Liver (tissue), 9 donors: Measurements from ENCODE around the gene CASTOR2. TPM values are rescaled to one million over a fixed set of nuclear protein-coding genes. Genes with fewer than 3 reads are reported as not detected.

Experiments used
- DNase-seq: peaks from one replicate; pipeline ENCODE4 v3.0.0-alpha.2; 2017; ENCODE audit warnings: low spot score
- H3K27ac ChIP-seq, 2 donors: one replicate each; pipeline ENCODE4 v1.7.0; 2013; ENCODE audit warnings: inconsistent platforms in 2 of 2, low read length in 2 of 2, control low read depth in 1 of 2, low read depth in 1 of 2, mild to moderate bottlenecking in 1 of 2
- H3K27me3 ChIP-seq, 4 donors: one replicate each; pipeline versions ENCODE4 v1.6.1 to v1.7.0; 2013; ENCODE audit warnings: low read length in 3 of 4, inconsistent platforms in 1 of 4, mild to moderate bottlenecking in 1 of 4, moderate library complexity in 1 of 4; ENCODE audit not compliant: control insufficient read depth in 4 of 4, insufficient read depth in 4 of 4
- H3K36me3 ChIP-seq, 4 donors: one replicate each; pipeline versions ENCODE4 v1.6.1 to v1.7.0; 2013; ENCODE audit warnings: low read length in 3 of 4, mild to moderate bottlenecking in 3 of 4, low read depth in 1 of 4, moderate library complexity in 1 of 4; ENCODE audit not compliant: control insufficient read depth in 4 of 4, insufficient read depth in 3 of 4
- H3K4me1 ChIP-seq, 4 donors: one replicate each; pipeline versions ENCODE4 v1.6.1 to v1.7.0; 2013; ENCODE audit warnings: low read length in 3 of 4, mild to moderate bottlenecking in 3 of 4, moderate library complexity in 1 of 4; ENCODE audit not compliant: control insufficient read depth in 4 of 4, insufficient read depth in 4 of 4
- H3K4me3 ChIP-seq, 3 donors: one replicate each; pipeline versions ENCODE4 v1.6.1 to v1.7.0; 2013; ENCODE audit warnings: low read length in 3 of 3, control low read depth in 1 of 3, low read depth in 1 of 3, mild to moderate bottlenecking in 1 of 3
- H3K9ac ChIP-seq, 2 donors: one replicate each; pipeline ENCODE4 v1.7.0; 2013; ENCODE audit warnings: low read length in 2 of 2, mild to moderate bottlenecking in 2 of 2, moderate library complexity in 2 of 2, control low read depth in 1 of 2, low read depth in 1 of 2
- H3K9me3 ChIP-seq, 4 donors: one replicate each; pipeline versions ENCODE4 v1.6.1 to v1.7.0; 2013; ENCODE audit warnings: low read length in 3 of 4; ENCODE audit not compliant: control insufficient read depth in 4 of 4
- ATF3 ChIP-seq: IDR thresholded peaks from 2 replicates; pipeline ENCODE4 v1.6.1; 2016; ENCODE audit warnings: antibody characterized with exemption
- EGR1 ChIP-seq, 2 donors: IDR thresholded peaks; 2 replicates each; pipeline ENCODE4 v1.6.1; 2016 to 2018; ENCODE audit warnings: antibody characterized with exemption in 2 of 2, low read depth in 2 of 2
- FOXA1 ChIP-seq: IDR thresholded peaks from 2 replicates; pipeline ENCODE4 v1.6.1; 2016; ENCODE audit warnings: antibody characterized with exemption
- FOXA2 ChIP-seq: IDR thresholded peaks from 2 replicates; pipeline ENCODE4 v1.6.1; 2016; ENCODE audit warnings: antibody characterized with exemption
- GABPA ChIP-seq, 2 donors: IDR thresholded peaks in 1 of 2; conservative IDR thresholded peaks in 1 of 2; 2 replicates each; pipeline ENCODE4 v1.6.1; 2016; ENCODE audit warnings: antibody characterized with exemption in 2 of 2, mild to moderate bottlenecking in 1 of 2, moderate library complexity in 1 of 2
- HNF4A ChIP-seq, 2 donors: conservative IDR thresholded peaks; 2 replicates each; pipeline ENCODE4 v1.6.1; 2016; ENCODE audit warnings: antibody characterized with exemption in 2 of 2, mild to moderate bottlenecking in 2 of 2
- HNF4G ChIP-seq: IDR thresholded peaks from 2 replicates; pipeline ENCODE4 v1.6.1; 2016; ENCODE audit warnings: antibody characterized with exemption
- JUND ChIP-seq, 2 donors: IDR thresholded peaks; 2 replicates each; pipeline ENCODE4 v1.6.1; 2016; ENCODE audit warnings: antibody characterized with exemption in 2 of 2
- MAX ChIP-seq: IDR thresholded peaks from 2 replicates; pipeline ENCODE4 v1.6.1; 2016; ENCODE audit warnings: antibody characterized with exemption
- NR2F2 ChIP-seq: IDR thresholded peaks from 2 replicates; pipeline ENCODE4 v1.6.1; 2016; ENCODE audit warnings: antibody characterized with exemption
- RAD21 ChIP-seq, 2 donors: IDR thresholded peaks; 2 replicates each; pipeline ENCODE4 v1.6.1; 2016; ENCODE audit warnings: antibody characterized with exemption in 2 of 2, mild to moderate bottlenecking in 2 of 2
- REST ChIP-seq: IDR thresholded peaks from 2 replicates; pipeline ENCODE4 v1.6.1; 2016; ENCODE audit warnings: antibody characterized with exemption, mild to moderate bottlenecking
- RXRA ChIP-seq, 2 donors: IDR thresholded peaks; 2 replicates each; pipeline ENCODE4 v1.6.1; 2017 to 2018; ENCODE audit warnings: antibody characterized with exemption in 2 of 2, mild to moderate bottlenecking in 1 of 2
- SP1 ChIP-seq: IDR thresholded peaks from 2 replicates; pipeline ENCODE4 v1.6.1; 2018; ENCODE audit warnings: antibody characterized with exemption, mild to moderate bottlenecking
- TAF1 ChIP-seq: conservative IDR thresholded peaks from 2 replicates; pipeline ENCODE4 v1.6.1; 2016; ENCODE audit warnings: antibody characterized with exemption, mild to moderate bottlenecking
- YY1 ChIP-seq: IDR thresholded peaks from 2 replicates; pipeline ENCODE4 v1.6.1; 2016; ENCODE audit warnings: antibody characterized with exemption, mild to moderate bottlenecking
- WGBS: extraction: QIAGEN DNeasy Blood & Tissue Kit; methylation state at CpG from one replicate; pipeline ENCODE4 v1.1.7; 2013; 5-methylcytosine and 5-hydroxymethylcytosine counted together
- polyA plus RNA-seq, 2 donors: library from polyadenylated mRNA; stranded (reverse) in 1 of 2; unstranded in 1 of 2; fragments of 200-250 nt in 1 of 2; fragments of >200 nt in 1 of 2; fragmentation: Nextera tagmentation in 1 of 2; extraction: Ambion mirVana in 1 of 2; gene quantifications; one replicate each; pipeline versions ENCODE4 v1.2.1 to v1.2.3, GENCODE V29; 2013 to 2015
- total RNA-seq, 2 donors: library from RNA; depleted of rRNA; stranded (reverse); fragments of >200 nt; gene quantifications; one replicate each; pipeline ENCODE4 v1.2.3, GENCODE V29; 2014
- TF ChIP-seq, protein P1 (sequence below): fragments of 150-350 bp; IDR thresholded peaks from 2 replicates; pipeline ENCODE4 v1.5.1; 2017; ENCODE audit warnings: improper control_type of control experiment, low read depth, low read length; ENCODE audit not compliant: missing input control
- donor health status: healthy.
- donor health status: healthy.
- donor health status: healthy.
- donor health status: healthy.
- donor health status: healthy.

The CASTOR2 gene
- total and polyA plus RNA-seq, 4 donors, result 0.17 to 5.0 (median 1.4) TPM

DNA sequence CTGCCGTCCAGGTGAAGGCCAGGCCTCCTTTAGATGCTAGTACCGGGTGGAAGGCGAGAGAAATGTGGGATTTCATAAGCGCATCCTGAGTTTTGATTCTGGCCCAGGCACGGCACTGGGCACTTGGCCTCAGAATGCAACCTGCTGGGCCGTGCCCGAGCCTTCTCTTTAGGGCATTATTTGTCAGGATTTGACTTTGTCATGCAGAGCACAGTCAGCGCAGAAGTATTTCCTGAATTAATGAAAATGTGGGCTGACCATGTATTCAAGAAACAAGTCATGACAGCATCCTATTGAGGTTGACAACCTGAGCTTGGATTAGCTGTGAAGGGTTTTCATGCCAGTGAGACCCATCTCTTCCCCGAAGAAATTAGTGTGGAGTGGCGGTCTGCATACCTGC lies 74.7 kb downstream of the CASTOR2 start:
- H3K36me3 ChIP-seq, result peaks cover 0 to 20% (median 8%) of the 10 kb centered on the region in 4 donors
- DNase-seq, result no peak
- H3K9me3 ChIP-seq, result no peaks in the 10 kb centered on the region
- H3K9ac ChIP-seq, result no peak overlapping the region
- no peak overlapping the region for H3K27ac ChIP-seq
- TF ChIP-seq EGR1 (IDR thresholded peaks at IDR 0.05; ENCODE audit: low read depth in 2 of 2) (no peak), JUND (IDR thresholded peaks at IDR 0.05) (no peak)
- no peak overlapping the region for H3K4me3 ChIP-seq
- 93% methylated on average over 10 of the region's 10 CpGs for WGBS
- no peaks in the 10 kb centered on the region for H3K27me3 ChIP-seq
- H3K4me1 ChIP-seq, result no peaks in the 10 kb centered on the region

DNA sequence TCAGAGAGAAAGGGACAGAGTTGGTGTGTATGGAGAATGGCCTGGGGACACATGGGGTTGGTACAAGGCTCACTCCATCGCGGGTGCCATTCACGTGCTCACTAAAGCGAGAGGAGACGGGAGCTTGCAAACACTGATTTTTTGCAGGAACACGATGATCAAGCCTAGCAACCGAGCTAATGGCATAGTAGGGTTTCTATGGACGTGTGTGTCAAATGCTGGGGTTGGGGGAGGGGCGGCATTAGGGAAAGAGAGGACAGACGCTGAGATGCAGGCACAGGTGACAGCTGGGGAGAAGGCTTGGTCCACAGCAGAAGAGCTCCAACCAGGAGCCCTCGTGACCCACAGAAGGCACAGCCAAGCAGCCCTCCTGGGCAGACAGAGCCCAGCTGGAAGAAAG lies 75.2 kb downstream of the CASTOR2 start:
- WGBS, result 91% methylated on average over 11 of the region's 11 CpGs

More for the DNA sequence above, 75.2 kb downstream of the CASTOR2 start:
- H3K4me3 ChIP-seq, result no peak overlapping the region
- no peaks in the 10 kb centered on the region for H3K27me3 ChIP-seq
- no peak overlapping the region for H3K27ac ChIP-seq
- no peak for DNase-seq
- H3K9me3 ChIP-seq, result no peaks in the 10 kb centered on the region
- TF ChIP-seq RAD21 (IDR thresholded peaks at IDR 0.05) (no peak), HNF4A (conservative IDR thresholded peaks at IDR 0.05) (no peak), EGR1 (IDR thresholded peaks at IDR 0.05; ENCODE audit: low read depth in 2 of 2) (no peak), ATF3 (no peak), MAX (no peak), GABPA (IDR thresholded peaks at IDR 0.05 in 1 of 2, conservative IDR thresholded peaks at IDR 0.05 in 1 of 2) (no peak), RXRA (IDR thresholded peaks at IDR 0.05) (no peak), TAF1 (no peak), SP1 (no peak), NR2F2 (no peak), REST (no peak), FOXA2 (no peak), JUND (IDR thresholded peaks at IDR 0.05) (no peak), HNF4G (no peak), FOXA1 (no peak), YY1 (no peak)
- TF ChIP-seq, protein P1, sequence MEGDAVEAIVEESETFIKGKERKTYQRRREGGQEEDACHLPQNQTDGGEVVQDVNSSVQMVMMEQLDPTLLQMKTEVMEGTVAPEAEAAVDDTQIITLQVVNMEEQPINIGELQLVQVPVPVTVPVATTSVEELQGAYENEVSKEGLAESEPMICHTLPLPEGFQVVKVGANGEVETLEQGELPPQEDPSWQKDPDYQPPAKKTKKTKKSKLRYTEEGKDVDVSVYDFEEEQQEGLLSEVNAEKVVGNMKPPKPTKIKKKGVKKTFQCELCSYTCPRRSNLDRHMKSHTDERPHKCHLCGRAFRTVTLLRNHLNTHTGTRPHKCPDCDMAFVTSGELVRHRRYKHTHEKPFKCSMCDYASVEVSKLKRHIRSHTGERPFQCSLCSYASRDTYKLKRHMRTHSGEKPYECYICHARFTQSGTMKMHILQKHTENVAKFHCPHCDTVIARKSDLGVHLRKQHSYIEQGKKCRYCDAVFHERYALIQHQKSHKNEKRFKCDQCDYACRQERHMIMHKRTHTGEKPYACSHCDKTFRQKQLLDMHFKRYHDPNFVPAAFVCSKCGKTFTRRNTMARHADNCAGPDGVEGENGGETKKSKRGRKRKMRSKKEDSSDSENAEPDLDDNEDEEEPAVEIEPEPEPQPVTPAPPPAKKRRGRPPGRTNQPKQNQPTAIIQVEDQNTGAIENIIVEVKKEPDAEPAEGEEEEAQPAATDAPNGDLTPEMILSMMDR, result no peak
- no peaks in the 10 kb centered on the region for H3K4me1 ChIP-seq
- H3K9ac ChIP-seq, result no peak overlapping the region
- H3K36me3 ChIP-seq, result peaks cover 0 to 20% (median 8%) of the 10 kb centered on the region in 4 donors
